Stomach (tissue), 4 donors: Measurements from ENCODE around the gene FRMD1.

Experiments used
- EP300 ChIP-seq: sonication (generic); formaldehyde crosslinking; IDR thresholded peaks from one replicate; pipeline ENCODE4 v1.6.1; 2017; ENCODE audit warnings: antibody characterized with exemption
- POLR2A ChIP-seq, 4 donors: fragments of 450-650 bp; IDR thresholded peaks; one replicate each; pipeline ENCODE4 v1.6.1; 2016; ENCODE audit warnings: antibody characterized with exemption in 4 of 4, control low read depth in 2 of 4, mild to moderate bottlenecking in 1 of 4, moderate library complexity in 1 of 4
- POLR2AphosphoS5 ChIP-seq, 3 donors: sonication (generic); formaldehyde crosslinking; IDR thresholded peaks; one replicate each; pipeline ENCODE4 v1.6.1; 2016; ENCODE audit warnings: antibody characterized with exemption in 3 of 3
- TF ChIP-seq, protein P1 (sequence below), 7 experiments: fragments of 450-650 bp in 4 of 7; fragments of 200-600 bp in 3 of 7; sonication (generic) in 3 of 7; IDR thresholded peaks; one replicate each; pipeline ENCODE4 v1.5.1; 2016 to 2019; ENCODE audit warnings: antibody characterized with exemption in 7 of 7, control low read depth in 2 of 7, mild to moderate bottlenecking in 1 of 7

DNA sequence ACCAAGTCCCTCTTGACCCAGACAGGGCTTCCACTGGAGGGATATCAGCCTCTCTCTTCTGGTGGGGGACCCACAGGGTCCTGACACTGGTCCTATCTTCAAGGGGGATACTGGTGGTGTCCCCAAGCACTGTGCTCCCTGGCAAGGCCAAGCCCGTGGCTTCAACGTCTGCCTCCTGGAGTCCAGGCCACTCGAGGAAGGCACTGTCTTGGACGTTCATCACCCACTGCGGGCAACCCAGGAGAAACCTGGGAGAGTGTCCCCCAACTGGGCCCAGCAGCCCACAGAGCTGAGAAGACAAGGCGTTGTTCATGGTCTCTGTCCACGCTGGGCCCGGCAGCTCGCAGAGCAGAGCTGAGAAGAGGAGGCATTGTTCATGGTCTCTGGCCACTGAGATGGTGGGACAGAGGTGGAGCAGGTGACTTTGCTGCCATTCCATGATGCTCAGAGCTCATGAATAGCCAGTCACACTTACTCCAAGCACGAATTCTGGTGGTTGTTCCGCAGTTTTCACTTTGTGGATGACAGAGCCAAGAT lies 37.5 kb upstream of the FRMD1 start:
- TF ChIP-seq, protein P1, sequence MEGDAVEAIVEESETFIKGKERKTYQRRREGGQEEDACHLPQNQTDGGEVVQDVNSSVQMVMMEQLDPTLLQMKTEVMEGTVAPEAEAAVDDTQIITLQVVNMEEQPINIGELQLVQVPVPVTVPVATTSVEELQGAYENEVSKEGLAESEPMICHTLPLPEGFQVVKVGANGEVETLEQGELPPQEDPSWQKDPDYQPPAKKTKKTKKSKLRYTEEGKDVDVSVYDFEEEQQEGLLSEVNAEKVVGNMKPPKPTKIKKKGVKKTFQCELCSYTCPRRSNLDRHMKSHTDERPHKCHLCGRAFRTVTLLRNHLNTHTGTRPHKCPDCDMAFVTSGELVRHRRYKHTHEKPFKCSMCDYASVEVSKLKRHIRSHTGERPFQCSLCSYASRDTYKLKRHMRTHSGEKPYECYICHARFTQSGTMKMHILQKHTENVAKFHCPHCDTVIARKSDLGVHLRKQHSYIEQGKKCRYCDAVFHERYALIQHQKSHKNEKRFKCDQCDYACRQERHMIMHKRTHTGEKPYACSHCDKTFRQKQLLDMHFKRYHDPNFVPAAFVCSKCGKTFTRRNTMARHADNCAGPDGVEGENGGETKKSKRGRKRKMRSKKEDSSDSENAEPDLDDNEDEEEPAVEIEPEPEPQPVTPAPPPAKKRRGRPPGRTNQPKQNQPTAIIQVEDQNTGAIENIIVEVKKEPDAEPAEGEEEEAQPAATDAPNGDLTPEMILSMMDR (IDR thresholded peaks at IDR 0.05), result no peak
- TF ChIP-seq POLR2A (IDR thresholded peaks at IDR 0.05) (no peak), POLR2AphosphoS5 (IDR thresholded peaks at IDR 0.05) (no peak), EP300 (no peak)
